HG02943 (cell line): ENCODE measurements around the gene HPGD.
"Not testable (repeated sequence)": the region's sequence is repeated elsewhere in the genome, so short reads cannot be mapped to it uniquely, and the experiment has no call there.

ENCODE experiments used
- ATAC-seq: cut with Tn5 transposase; IDR thresholded peaks from one replicate; pipeline ENCODE4 v1.9.1; 2021; ENCODE audit warnings: mild to moderate bottlenecking, low read depth, moderate library complexity; ENCODE audit not compliant: unreplicated experiment

Gene HPGD

DNA sequence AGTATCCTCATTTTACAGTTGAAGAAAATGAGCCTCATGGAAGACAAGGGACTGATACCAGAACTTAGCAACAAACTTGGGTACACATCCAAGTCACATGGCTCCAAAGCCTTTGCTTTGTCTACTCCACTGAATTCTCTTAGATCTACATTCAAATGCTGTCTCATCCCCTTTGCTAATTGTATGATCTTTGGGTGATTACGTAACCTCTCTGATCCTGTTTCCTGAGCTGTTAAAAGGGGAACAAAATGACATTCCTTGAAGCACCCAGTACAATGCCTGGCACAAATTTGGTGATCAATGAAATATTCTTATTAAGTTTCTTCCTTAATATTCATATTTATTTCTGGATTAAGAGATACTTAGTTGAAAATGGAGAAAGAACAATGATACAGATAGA lies 5.9 kb upstream of the HPGD start:
- no peak for ATAC-seq

- no peak for ATAC-seq
Measured at GRCh38 chr4:174526731-174527130, 4.4 kb upstream of the HPGD start.

DNA sequence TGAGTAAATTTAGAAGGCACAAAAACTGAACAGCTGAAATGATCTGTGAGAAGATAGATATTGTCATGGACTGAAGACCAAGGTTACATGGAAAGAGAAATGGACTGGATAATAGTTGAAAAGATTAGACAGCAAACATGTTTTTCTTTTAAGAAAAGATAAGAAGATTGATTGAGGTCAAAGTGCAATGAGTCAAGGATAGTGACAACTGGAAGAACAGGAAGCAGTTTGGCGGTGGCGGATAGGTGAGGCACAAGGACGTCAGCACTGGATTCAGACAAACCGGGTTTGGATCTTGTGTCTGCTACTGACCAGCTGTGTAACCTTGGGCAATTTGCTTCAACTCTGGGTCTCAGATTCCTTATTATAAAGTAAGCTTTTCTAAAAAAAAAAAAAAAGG lies 2.0 kb upstream of the HPGD start:
- no peak for ATAC-seq

DNA sequence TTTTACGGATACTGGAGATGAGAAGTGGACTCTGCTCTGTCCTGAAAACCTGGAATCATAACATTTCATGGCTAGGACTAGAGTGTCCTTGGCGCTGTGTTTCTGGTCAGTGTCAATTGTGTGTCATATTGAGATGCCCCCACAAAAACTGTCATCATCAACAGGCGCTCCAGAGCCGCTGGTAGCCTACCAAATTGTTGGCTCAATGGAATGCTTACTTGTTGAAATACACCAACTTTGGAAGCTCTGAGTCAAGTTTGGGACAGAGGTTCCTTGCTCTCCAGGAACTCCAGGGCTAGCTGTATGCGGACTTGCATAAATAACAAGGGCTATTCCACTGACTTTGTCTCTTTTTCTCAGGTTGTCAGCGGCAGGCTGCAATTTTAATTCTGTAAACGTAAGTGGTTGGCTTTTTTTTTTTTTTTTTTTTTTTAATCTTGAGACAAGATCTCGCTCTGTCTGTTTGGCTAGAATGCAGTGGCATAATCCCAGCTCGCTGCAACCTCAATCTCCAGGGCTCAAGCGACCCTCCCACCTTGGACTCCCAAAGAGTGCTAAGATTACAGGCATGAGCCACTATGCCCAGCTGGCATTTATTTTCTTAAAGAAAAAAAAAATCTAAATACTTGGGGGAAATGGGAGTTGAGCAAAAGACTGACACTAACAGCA lies 871 bp upstream of the HPGD start:
- ATAC-seq = peak; percentile 11

GRCh38 chr4:174521800-174522182 lies 497 bp downstream of the HPGD start:
- peak; percentile 13 for ATAC-seq

DNA sequence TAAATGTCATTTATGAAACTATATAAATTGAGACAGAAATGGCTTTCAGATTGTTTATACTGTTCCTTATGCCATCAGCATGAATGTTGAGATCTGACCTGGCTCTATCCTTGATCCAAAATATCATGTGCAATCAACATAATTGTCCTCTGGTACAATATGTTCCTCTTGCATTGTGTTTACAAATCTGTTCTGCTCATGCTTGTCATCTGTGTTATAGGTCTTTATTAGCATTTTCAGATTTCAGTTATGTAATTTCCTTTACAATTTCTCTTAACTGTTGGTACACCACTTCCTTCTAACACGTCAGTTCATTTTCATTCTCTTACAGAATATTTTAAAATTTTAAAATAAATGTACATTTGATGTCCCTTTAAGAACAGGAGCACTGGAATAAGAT lies 1.6 kb downstream of the HPGD start:
- no peak for ATAC-seq

DNA sequence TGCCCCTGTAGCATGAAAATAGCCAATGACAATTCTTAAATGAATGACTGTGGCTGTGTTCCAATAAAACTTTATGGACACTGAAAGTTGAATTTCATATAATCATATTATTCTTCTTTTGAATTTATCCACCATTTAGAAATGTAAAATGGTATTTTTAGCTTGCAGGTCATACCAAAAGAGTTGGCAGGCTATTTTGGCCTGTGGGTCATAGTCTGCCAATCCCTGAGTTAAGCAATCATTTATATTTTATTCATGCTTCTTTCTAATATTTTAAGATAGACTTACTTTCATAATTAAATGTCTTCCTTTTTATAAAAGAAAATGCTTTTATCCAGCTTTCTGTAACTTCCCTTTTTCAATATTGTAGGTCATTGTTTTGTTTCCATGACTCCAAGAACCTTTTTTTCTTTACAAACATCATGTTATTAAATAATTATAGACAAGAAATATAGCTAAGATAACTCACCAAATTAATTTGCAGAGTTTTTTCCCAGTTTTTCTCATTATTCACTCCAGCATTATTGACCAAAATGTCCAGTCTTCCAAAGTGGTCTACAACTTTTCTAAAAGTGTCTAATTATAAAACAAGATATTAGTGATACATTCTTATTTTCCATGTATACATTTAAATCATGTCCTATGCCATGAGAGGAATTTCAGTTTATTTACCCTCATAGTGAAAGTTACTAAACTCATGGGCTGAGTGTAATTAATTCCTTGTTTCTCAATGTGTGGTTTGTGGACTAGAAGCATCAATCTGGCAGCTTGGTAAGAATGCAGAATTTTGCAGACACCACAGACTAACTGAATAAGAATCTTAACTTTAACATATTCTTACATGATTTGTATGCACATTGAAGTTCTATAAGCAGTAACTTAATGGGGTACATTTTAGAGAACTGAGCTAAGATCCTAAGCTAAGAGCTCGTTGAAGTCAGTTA lies 4.5 kb downstream of the HPGD start:
- ATAC-seq = no peak

DNA sequence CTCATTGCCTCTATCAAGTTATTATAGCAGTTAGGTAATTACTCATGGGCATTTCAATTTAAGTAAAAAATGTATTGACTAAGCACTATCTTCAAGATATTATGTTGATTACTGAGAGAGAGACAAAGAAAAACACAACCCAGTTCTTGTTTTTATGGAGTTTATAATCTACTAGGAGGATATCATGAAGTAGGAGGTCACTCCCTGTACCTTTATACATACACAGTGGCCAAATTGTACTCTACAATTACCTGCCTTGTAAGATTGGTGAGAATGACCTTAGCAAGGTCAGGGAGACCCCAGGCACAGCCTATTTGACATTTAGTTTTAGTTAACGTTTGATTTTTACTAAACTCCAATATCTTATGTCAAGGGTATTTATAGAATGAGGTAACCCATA lies 5.5 kb downstream of the HPGD start:
- ATAC-seq = no peak

DNA sequence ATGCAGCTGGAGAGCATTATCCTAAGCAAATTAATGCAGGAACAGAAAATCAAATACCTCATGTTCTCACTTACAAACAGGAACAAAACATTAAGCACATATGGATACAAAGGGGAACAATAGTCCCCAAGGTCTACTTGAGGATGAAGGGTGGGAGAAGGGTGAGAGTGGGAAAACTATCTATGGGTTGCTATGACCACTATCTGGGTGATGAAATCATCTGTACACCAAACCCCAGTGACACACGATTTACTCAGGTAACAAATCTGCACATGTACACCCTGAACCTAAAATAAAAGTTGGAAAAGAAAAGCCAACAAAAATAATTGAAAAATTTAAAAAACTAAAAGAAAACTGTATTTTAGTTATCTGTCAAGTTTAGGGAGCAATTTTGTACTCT lies 5.9 kb downstream of the HPGD start:
- no peak for ATAC-seq

DNA sequence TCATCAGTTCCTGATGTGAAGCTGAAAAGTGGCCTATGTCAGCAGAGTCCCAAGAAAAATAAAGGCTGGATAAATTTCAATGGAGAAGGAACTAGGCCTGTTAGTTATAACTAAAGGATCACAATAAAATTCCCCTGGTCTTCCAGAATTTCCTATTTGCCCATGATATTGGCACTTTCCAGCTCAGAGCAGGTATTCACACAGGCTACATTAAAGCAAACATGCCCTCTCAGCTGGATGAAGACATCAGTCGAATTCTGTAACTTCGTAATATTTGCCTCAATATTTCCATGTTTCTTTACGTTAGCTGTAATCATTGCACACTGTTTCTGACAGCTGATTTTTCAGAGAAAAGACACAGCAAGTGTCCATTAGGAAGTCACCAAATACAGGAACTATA lies 9.5 kb downstream of the HPGD start:
- no peak for ATAC-seq

GRCh38 chr4:174505892-174506291 lies 16.4 kb downstream of the HPGD start:
- no peak for ATAC-seq

DNA sequence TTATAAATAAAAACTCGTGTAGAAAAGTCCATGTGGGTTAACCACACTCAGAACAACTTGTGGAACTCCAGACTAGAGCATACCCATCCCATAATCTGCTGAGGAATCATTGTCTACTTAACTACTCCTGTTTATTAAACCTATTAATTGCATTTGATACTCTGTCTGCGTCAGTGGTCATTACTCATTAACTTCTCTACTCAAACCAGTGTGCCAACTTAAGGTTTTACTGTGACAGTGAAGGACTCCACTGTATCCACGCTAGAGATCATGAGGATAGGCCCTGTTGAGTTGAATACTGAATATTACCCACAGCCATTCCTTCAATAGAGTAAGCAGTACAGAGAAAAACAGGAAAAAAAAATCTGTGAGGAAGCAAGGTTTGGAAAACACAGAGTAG lies 17.3 kb downstream of the HPGD start:
- no peak for ATAC-seq

DNA sequence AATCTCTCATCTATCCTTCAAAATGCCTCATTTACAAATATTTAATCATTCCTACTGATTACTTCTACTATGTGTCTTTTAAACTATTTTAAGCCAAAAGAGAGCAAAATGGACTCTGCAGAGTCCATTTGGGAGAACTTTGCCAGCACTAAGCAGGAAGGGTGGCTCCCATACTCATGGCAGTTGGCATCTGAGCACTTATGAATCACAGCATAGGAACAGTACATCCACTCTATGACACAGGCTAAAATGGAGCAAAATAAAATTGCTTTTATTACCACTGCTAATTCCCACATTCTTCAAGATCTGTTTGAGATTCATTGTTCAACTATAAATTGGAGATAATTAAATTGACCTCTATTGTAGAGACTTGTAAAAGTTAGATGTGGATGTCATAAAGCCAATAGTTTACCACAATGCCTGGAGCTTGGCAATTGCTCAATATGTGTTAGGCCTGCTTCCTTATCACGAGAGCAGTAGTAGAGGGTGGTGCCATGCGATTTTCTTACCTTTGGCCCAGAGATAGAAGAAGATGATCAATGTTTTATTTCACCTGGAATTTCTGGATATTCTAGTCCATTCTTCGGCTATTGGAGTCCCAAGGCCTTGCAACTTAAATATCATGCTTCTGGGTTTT lies 19.1 kb downstream of the HPGD start:
- ATAC-seq = no peak

DNA sequence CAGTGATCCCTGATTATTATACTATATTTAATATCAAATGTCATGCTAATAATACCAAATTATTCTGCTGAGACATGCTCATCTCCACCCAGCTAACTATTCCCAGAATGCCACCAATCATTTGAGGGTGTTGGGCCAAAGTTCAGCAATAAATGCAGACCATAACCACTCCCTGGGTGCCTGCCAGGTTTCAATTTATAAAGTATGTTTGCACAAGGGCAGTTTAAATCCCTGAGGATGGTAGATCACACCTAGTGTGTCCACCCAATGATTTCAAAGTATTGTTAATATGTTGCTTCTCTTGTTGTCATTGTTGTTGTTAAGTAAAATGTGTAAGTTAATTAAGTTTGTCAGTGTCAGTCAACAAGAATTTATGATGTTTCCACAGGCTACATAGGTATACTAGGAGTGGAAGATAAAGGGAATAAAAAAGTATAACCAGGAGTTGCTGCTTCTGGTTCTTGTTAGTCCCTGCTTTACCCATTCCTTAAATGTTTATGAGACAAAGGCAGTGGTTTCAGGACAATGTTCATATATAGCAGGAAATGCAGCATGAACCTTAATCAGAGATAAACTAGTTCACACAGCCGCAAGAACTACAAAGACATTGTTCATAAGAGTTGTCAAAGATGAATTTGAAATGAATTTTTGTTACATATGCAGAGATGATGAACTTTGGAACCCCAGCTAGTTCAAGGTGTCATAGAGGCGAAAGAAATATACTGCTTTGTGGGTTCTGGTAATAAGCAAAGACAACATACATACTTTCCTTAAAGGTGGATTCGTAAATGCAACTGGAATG lies 25.5 kb downstream of the HPGD start:
- no peak for ATAC-seq

- ATAC-seq = no peak
Measured at GRCh38 chr4:174495626-174496025, 26.7 kb downstream of the HPGD start.

DNA sequence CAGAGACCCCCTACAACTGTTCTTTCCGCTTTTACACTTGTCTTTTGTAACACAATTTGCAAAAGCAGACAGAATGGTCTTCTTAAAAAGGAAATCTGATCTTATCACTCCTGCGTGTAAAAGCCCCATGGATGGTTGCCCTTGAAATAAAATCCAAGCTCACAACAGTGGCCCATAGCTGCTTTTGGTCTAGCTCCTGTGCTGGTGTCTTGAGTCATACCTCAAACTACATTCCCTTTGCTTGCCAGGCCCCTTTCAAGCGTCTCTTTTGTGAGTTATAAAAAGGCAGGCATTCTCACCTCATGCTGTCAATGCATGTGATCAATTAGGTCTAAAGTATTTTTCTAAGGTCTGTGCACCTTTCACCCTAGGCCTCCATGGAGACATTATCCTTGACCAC lies 27.6 kb downstream of the HPGD start:
- ATAC-seq = no peak

GRCh38 chr4:174494146-174494545 lies 28.1 kb downstream of the HPGD start:
- no peak for ATAC-seq

DNA sequence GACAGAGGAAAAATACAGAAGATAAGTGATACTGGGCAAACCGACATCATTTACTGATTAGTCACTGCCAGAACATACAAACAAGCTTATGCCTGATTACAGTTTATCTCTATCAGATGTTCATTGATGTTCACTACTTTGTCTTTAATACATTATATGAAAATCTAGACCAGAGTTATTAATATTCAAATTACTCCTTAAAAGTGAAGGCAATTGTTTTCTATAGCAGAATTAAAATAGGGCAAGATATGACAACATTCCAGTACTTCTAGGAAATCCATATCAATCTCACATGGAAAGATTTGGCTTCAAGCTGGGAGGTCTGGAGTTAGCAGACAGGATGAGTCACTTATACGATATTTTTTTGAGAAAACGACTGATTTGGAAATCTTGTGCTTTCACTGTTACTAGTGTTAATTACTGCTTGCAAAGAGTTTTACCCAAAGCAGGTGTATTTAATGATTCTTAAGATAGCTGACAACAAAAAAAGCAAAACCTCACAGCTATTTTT lies 31.8 kb downstream of the HPGD start:
- no peak for ATAC-seq

- not testable (repeated sequence) for ATAC-seq
Measured at GRCh38 chr4:174488368-174488767, 33.9 kb downstream of the HPGD start.

- ATAC-seq = no peak
Measured at GRCh38 chr4:174485025-174485424, 37.3 kb downstream of the HPGD start.
